HepG2 (cell line): Measurements from ENCODE around the gene OR2V2. TPM values are rescaled to one million over a fixed set of nuclear protein-coding genes. Genes with fewer than 3 reads are reported as not detected.

Experiments used
- ATAD3A ChIP-seq: sonication (generic); formaldehyde crosslinking; IDR thresholded peaks from 2 replicates; pipeline ENCODE4 v1.4.0; 2020; ENCODE audit warnings: missing genetic modification reagents
- ATF7-NPFF ChIP-seq: sonication (generic); formaldehyde crosslinking; IDR thresholded peaks from 2 replicates; pipeline ENCODE4 v1.8.1; 2023; ENCODE audit warnings: mild to moderate bottlenecking, low read depth, missing genetic modification reagents, moderate library complexity
- CHD2 ChIP-seq: IDR thresholded peaks from 2 replicates; pipeline ENCODE4 v1.6.1; 2011; ENCODE audit warnings: low read depth, low read length, improper control_type of control experiment
- ETS1 ChIP-seq: sonication (generic); formaldehyde crosslinking; IDR thresholded peaks from 2 replicates; pipeline ENCODE4 v1.4.0; 2020; ENCODE audit warnings: missing genetic modification reagents
- FOXP4 ChIP-seq: sonication (generic); formaldehyde crosslinking; IDR thresholded peaks from 2 replicates; pipeline ENCODE4 v1.4.0; 2020; ENCODE audit warnings: missing genetic modification reagents
- MBNL3 ChIP-seq: fragments of 250-450 bp; sonication (Bioruptor Pico); conservative IDR thresholded peaks from 2 replicates; pipeline ENCODE4 v1.8.0; 2022; ENCODE audit warnings: mild to moderate bottlenecking, inconsistent platforms
- NFIB ChIP-seq: sonication (generic); formaldehyde crosslinking; IDR thresholded peaks from 2 replicates; pipeline ENCODE4 v1.9.0; 2021; ENCODE audit warnings: missing genetic modification reagents, mild to moderate bottlenecking, borderline replicate concordance
- PHF20 ChIP-seq: sonication (generic); formaldehyde crosslinking; IDR thresholded peaks from 2 replicates; pipeline ENCODE4 v1.5.0; 2020; ENCODE audit warnings: mild to moderate bottlenecking, missing genetic modification reagents
- RCOR2 ChIP-seq: IDR thresholded peaks from 2 replicates; pipeline ENCODE4 v1.6.1; 2016; ENCODE audit warnings: missing biosample characterization, missing genetic modification reagents
- SIX4 ChIP-seq: sonication (generic); formaldehyde crosslinking; IDR thresholded peaks from 2 replicates; pipeline ENCODE4 v1.4.0; 2020; ENCODE audit warnings: missing genetic modification reagents
- THAP8 ChIP-seq: sonication (generic); formaldehyde crosslinking; IDR thresholded peaks from 2 replicates; pipeline ENCODE4 v1.5.1; 2020; ENCODE audit warnings: missing genetic modification reagents, mild to moderate bottlenecking, borderline replicate concordance
- ZBTB39 ChIP-seq: sonication (generic); formaldehyde crosslinking; IDR thresholded peaks from 2 replicates; pipeline ENCODE4 v1.5.0; 2020; ENCODE audit warnings: missing genetic modification reagents
- ZBTB7B ChIP-seq: sonication (generic); formaldehyde crosslinking; IDR thresholded peaks from 2 replicates; pipeline ENCODE4 v1.4.0; 2020; ENCODE audit warnings: missing genetic modification reagents
- ZFAT ChIP-seq: sonication (generic); formaldehyde crosslinking; conservative IDR thresholded peaks from 2 replicates; pipeline ENCODE4 v1.8.1; 2023; ENCODE audit warnings: missing genetic modification reagents, inconsistent platforms
- ZFP82 ChIP-seq: sonication (generic); formaldehyde crosslinking; IDR thresholded peaks from 2 replicates; pipeline ENCODE4 v1.5.1; 2020; ENCODE audit warnings: mild to moderate bottlenecking, missing genetic modification reagents, borderline replicate concordance
- ZNF264 ChIP-seq: sonication (generic); formaldehyde crosslinking; IDR thresholded peaks from 2 replicates; pipeline ENCODE4 v1.4.0; 2020; ENCODE audit warnings: missing genetic modification reagents
- ZNF382 ChIP-seq: sonication (generic); formaldehyde crosslinking; IDR thresholded peaks from 2 replicates; pipeline ENCODE4 v1.5.0; 2020; ENCODE audit warnings: missing genetic modification reagents, mild to moderate bottlenecking, borderline replicate concordance
- ZNF441 ChIP-seq: sonication (generic); formaldehyde crosslinking; IDR thresholded peaks from 2 replicates; pipeline ENCODE4 v1.7.0; 2021; ENCODE audit warnings: missing genetic modification reagents, borderline replicate concordance
- ZNF446 ChIP-seq: sonication (generic); formaldehyde crosslinking; IDR thresholded peaks from 2 replicates; pipeline ENCODE4 v1.5.0; 2020; ENCODE audit warnings: mild to moderate bottlenecking, missing genetic modification reagents
- ZNF766 ChIP-seq: sonication (generic); formaldehyde crosslinking; IDR thresholded peaks from 2 replicates; pipeline ENCODE4 v1.5.0; 2020; ENCODE audit warnings: missing genetic modification reagents, borderline replicate concordance
- ZNF776 ChIP-seq: sonication (generic); formaldehyde crosslinking; IDR thresholded peaks from 2 replicates; pipeline ENCODE4 v1.4.0; 2020; ENCODE audit warnings: mild to moderate bottlenecking, missing genetic modification reagents
- ZNF816 ChIP-seq: sonication (generic); formaldehyde crosslinking; IDR thresholded peaks from 2 replicates; pipeline ENCODE4 v1.8.0; 2022; ENCODE audit warnings: missing genetic modification reagents, mild to moderate bottlenecking, borderline replicate concordance
- ZNF879 ChIP-seq: sonication (generic); formaldehyde crosslinking; IDR thresholded peaks from 2 replicates; pipeline ENCODE4 v1.8.1; 2023; ENCODE audit warnings: missing genetic modification reagents
- polyA plus RNA-seq, 8 experiments: library from polyadenylated mRNA; depleted of rRNA in 3 of 8; stranded (reverse) in 7 of 8; unstranded in 1 of 8; fragments of >200 nt; fragmentation: Illumina TruSeq in 4 of 8; extraction: Trizol in 4 of 8; gene quantifications; 2 replicates each; pipeline versions ENCODE4 v1.2.1 to v1.2.3, GENCODE V29; 2011 to 2016; ENCODE audit warnings: low read depth in 4 of 8, missing spikeins in 1 of 8, mixed read lengths in 1 of 8; ENCODE audit not compliant: insufficient read depth in 1 of 8
- total RNA-seq, 5 experiments: library from RNA; depleted of rRNA; stranded (reverse); fragments of >200 nt; fragmentation: Illumina TruSeq; extraction: Trizol; gene quantifications; 2 replicates each; pipeline ENCODE4 v1.2.3, GENCODE V29; 2016; ENCODE audit warnings: low read depth in 1 of 5
- TF ChIP-seq, protein P1 (sequence below): IDR thresholded peaks from 2 replicates; pipeline ENCODE4 v1.6.1; 2016; ENCODE audit warnings: low read depth, borderline replicate concordance

Gene OR2V2
- total and polyA plus RNA-seq, 2 of the 13 experiments (the other 11 are each of a cell fraction or from before 2014, with no cell fraction given): not detected

GRCh38 chr5:181207214-181207959, 60.0 kb downstream of the OR2V2 start (continued):
- TF ChIP-seq MBNL3: no peak
- no peak for TF ChIP-seq ETS1
- no peak for TF ChIP-seq ZNF382 (CRISPR knock-in tag)
- TF ChIP-seq ZNF441 (CRISPR knock-in tag): peak; percentile 17; the same call in 1 of the 2 replicates
- TF ChIP-seq PHF20 (CRISPR knock-in tag): no peak
- TF ChIP-seq, protein P1, sequence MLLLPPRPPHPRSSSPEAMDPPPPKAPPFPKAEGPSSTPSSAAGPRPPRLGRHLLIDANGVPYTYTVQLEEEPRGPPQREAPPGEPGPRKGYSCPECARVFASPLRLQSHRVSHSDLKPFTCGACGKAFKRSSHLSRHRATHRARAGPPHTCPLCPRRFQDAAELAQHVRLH (CRISPR knock-in tag): 0 out of 2 replicates have a peak, but pooled peaks have one; percentile 31
- no peak for TF ChIP-seq NFIB (CRISPR knock-in tag)
- TF ChIP-seq ZNF879 (CRISPR knock-in tag): no peak
- TF ChIP-seq ZBTB39 (CRISPR knock-in tag): no peak
- no peak for TF ChIP-seq CHD2
- no peak for TF ChIP-seq ZBTB7B (CRISPR knock-in tag)
- TF ChIP-seq ZFAT (CRISPR knock-in tag): no peak
- TF ChIP-seq SIX4 (CRISPR knock-in tag): no peak
- no peak; the same call in 1 of the 2 replicates for TF ChIP-seq RCOR2
- TF ChIP-seq ATF7-NPFF: no peak
- no peak for TF ChIP-seq ZNF264 (CRISPR knock-in tag)
- TF ChIP-seq ZNF766 (CRISPR knock-in tag): no peak
- no peak for TF ChIP-seq ZNF446 (CRISPR knock-in tag)
- no peak for TF ChIP-seq ATAD3A (CRISPR knock-in tag)
- TF ChIP-seq ZNF776 (CRISPR knock-in tag): no peak
- no peak for TF ChIP-seq THAP8 (CRISPR knock-in tag)
- no peak for TF ChIP-seq ZNF816 (CRISPR knock-in tag)
- no peak for TF ChIP-seq ZFP82 (CRISPR knock-in tag)
- TF ChIP-seq FOXP4 (CRISPR knock-in tag): no peak
